Measurements from ENCODE around the gene COX20. TPM values are rescaled to one million over a fixed set of nuclear protein-coding genes. Genes with fewer than 3 reads are reported as not detected.

COX20 gene
- polyA plus RNA-seq, 1 of the 3 experiments (the other 2 are of a cell fraction): 24.8 TPM

GRCh38 chr1:244860078-244860477, 24.6 kb downstream of the COX20 start:
- no peak for TF ChIP-seq PBX3 (IDR thresholded peaks at IDR 0.05)
- H3K9me3 ChIP-seq: no peaks in the 10 kb centered on the region
- peaks cover 90% of the 10 kb centered on the region for H3K79me2 ChIP-seq (ENCODE audit: insufficient read depth)
- H3K27ac ChIP-seq (ENCODE audit: low read depth in 2 of 2, low read length in 1 of 2): no peak overlapping the region
- ChIA-PET POLR2A (interaction anchor here (4.7 kb wide), 1 partner anchor 25 kb away, joined by 33 read pairs; the partner anchor contains the start of gene COX20), CTCF (interaction anchor here (1.0 to 3.3 kb wide), 4 partner anchors 10 to 182 kb away, joined by 4 to 25 read pairs (median 4); partner anchors contain the start of gene COX20)
- H3F3A ChIP-seq (replicated peaks; ENCODE audit: insufficient read depth): peaks cover 32% of the 10 kb centered on the region
- no peak overlapping the region for H2AFZ ChIP-seq (ENCODE audit: low read depth)
- H4K20me1 ChIP-seq (ENCODE audit: insufficient read depth): peaks cover 72% of the 10 kb centered on the region
- H3K4me1 ChIP-seq (ENCODE audit: control insufficient read depth in 1 of 2, insufficient read depth in 2 of 2, low read depth in 1 of 2, low read length in 1 of 2): peaks cover 11 to 30% of the 10 kb centered on the region in 2 experiments; a peak in 3 of 4 replicates
- H3K4me3 ChIP-seq (ENCODE audit: low read depth in 2 of 2, low read length in 1 of 2): peak overlapping the region in 1 of 2 experiments; percentile 99; a peak in 1 of 4 replicates
- 66% methylated on average over 9 of the region's 9 CpGs for WGBS (ENCODE audit: low lambda C conversion rate)
- no peak for DNase-seq
- H3K4me2 ChIP-seq: peak overlapping the region; percentile 75
- no peaks in the 10 kb centered on the region for H3K27me3 ChIP-seq (ENCODE audit: insufficient read depth)
- H3K9ac ChIP-seq: peak overlapping the region; percentile 100; the same call in 1 of the 2 replicates
- H3K9me2 ChIP-seq: no peaks in the 10 kb centered on the region
- H3K36me3 ChIP-seq (replicated peaks in 1 of 2; ENCODE audit: control insufficient read depth in 1 of 2, insufficient read depth in 2 of 2, low read length in 1 of 2): peaks cover 70 to 75% of the 10 kb centered on the region in 2 experiments

GRCh38 chr1:244860914-244861610, 25.6 kb downstream of the COX20 start:
- no peaks in the 10 kb centered on the region for H3K9me2 ChIP-seq
- peak overlapping the region; percentile 99 to 100 for H3K4me3 ChIP-seq (ENCODE audit: low read depth in 2 of 2, low read length in 1 of 2)
- H3K4me1 ChIP-seq (ENCODE audit: control insufficient read depth in 1 of 2, insufficient read depth in 2 of 2, low read depth in 1 of 2, low read length in 1 of 2): peaks cover 15 to 35% of the 10 kb centered on the region in 2 experiments; a peak in 3 of 4 replicates
- H4K20me1 ChIP-seq (ENCODE audit: insufficient read depth): peaks cover 62% of the 10 kb centered on the region
- POLR2A ChIA-PET: interaction anchor here (0.6 to 5.2 kb wide), 3 partner anchors 26 to 483 kb away, joined by 4 to 47 read pairs (median 33); partner anchors contain the start of gene COX20
- no peak for DNase-seq
- peak overlapping the region; percentile 90 to 96; a peak in 2 of 4 replicates for H3K27ac ChIP-seq (ENCODE audit: low read depth in 2 of 2, low read length in 1 of 2)
- WGBS (ENCODE audit: low lambda C conversion rate): 6% methylated on average over 2 of the region's 2 CpGs
- H3K9ac ChIP-seq: peak overlapping the region; percentile 100; the same call in 1 of the 2 replicates
- no peaks in the 10 kb centered on the region for H3K9me3 ChIP-seq
- no peaks in the 10 kb centered on the region for H3K27me3 ChIP-seq (ENCODE audit: insufficient read depth)
- CTCF ChIA-PET: interaction anchor here (0.8 to 3.3 kb wide), 7 partner anchors 8 to 181 kb away, joined by 3 to 25 read pairs (median 5); partner anchors contain the start of gene COX20
- TF ChIP-seq USF2 (IDR thresholded peaks at IDR 0.05; ENCODE audit: borderline replicate concordance, low read depth, low read length): no peak
- no peak for TF ChIP-seq RCOR1 (IDR thresholded peaks at IDR 0.05; ENCODE audit: low read length)
- TF ChIP-seq POLR2AphosphoS5 (IDR thresholded peaks at IDR 0.05; ENCODE audit: low read depth, low read length): 0 out of 2 replicates have a peak, but pooled peaks have one; percentile 5
- peaks cover 80% of the 10 kb centered on the region for H3K79me2 ChIP-seq (ENCODE audit: insufficient read depth)
- peaks cover 60 to 65% of the 10 kb centered on the region in 2 experiments for H3K36me3 ChIP-seq (replicated peaks in 1 of 2; ENCODE audit: control insufficient read depth in 1 of 2, insufficient read depth in 2 of 2, low read length in 1 of 2)
- H3F3A ChIP-seq (replicated peaks; ENCODE audit: insufficient read depth): peaks cover 32% of the 10 kb centered on the region
- H2AFZ ChIP-seq (ENCODE audit: low read depth): no peak overlapping the region
- H3K4me2 ChIP-seq: peak overlapping the region; percentile 75

- Histone ChIP-seq H3K79me2 (ENCODE audit: insufficient read depth) (peaks cover 74% of the 10 kb centered on the region), H3K9me3 (no peaks in the 10 kb centered on the region), H2AFZ (ENCODE audit: low read depth) (no peak overlapping the region), H3K4me2 (peak overlapping the region; percentile 75), H3K4me3 (ENCODE audit: low read depth in 2 of 2, low read length in 1 of 2) (peak overlapping the region; percentile 99 to 100), H4K20me1 (ENCODE audit: insufficient read depth) (peaks cover 61% of the 10 kb centered on the region), H3K36me3 (replicated peaks in 1 of 2; ENCODE audit: control insufficient read depth in 1 of 2, insufficient read depth in 2 of 2, low read length in 1 of 2) (peaks cover 54 to 59% of the 10 kb centered on the region in 2 experiments), H3K27me3 (ENCODE audit: insufficient read depth) (no peaks in the 10 kb centered on the region), H3K9ac (peak overlapping the region; percentile 100), H3F3A (replicated peaks; ENCODE audit: insufficient read depth) (peaks cover 33% of the 10 kb centered on the region), H3K4me1 (ENCODE audit: control insufficient read depth in 1 of 2, insufficient read depth in 2 of 2, low read depth in 1 of 2, low read length in 1 of 2) (peaks cover 15 to 35% of the 10 kb centered on the region in 2 experiments; a peak in 3 of 4 replicates), H3K9me2 (no peaks in the 10 kb centered on the region), H3K27ac (ENCODE audit: low read depth in 2 of 2, low read length in 1 of 2) (peak overlapping the region; percentile 90 to 96; a peak in 3 of 4 replicates)
- WGBS (ENCODE audit: low lambda C conversion rate): 6% methylated on average over 2 of the region's 2 CpGs
- DNase-seq: no peak
- TF ChIP-seq USF1 (IDR thresholded peaks at IDR 0.05; ENCODE audit: borderline replicate concordance, low read depth): no peak
- TF ChIP-seq MEF2A (IDR thresholded peaks at IDR 0.05; ENCODE audit: borderline replicate concordance, low read depth): no peak
- ChIA-PET POLR2A (interaction anchor here (0.6 to 5.2 kb wide), 5 partner anchors 24 to 482 kb away, joined by 3 to 47 read pairs (median 4); partner anchors contain the start of gene COX20), CTCF (interaction anchor here (0.8 to 3.3 kb wide), 7 partner anchors 9 to 181 kb away, joined by 3 to 25 read pairs (median 5); a partner anchor contains a TSS)
Observed at GRCh38 chr1:244861683-244862082, 26.2 kb downstream of the COX20 start.
